Gastrocnemius medialis (tissue), 4 donors: ENCODE data around the gene DENND6B. TPM values are rescaled to one million over a fixed set of nuclear protein-coding genes. Genes with fewer than 3 reads are reported as not detected.

Experiments
- ATAC-seq, 2 donors: fragments of 150-250 bp; one replicate each; pipeline ENCODE4 v1.9.1; 2016
- DNase-seq, 2 donors: peaks; one replicate each; pipeline ENCODE4 v3.0.0-alpha.2; 2019
- H3K27ac ChIP-seq, 4 donors: fragments of 200-600 bp; sonication (generic); 1 replicate in 1 of 4; 2 replicates in 3 of 4; pipeline ENCODE4 v1.5.1; 2016 to 2018; ENCODE audit warnings: mild to moderate bottlenecking in 2 of 4, moderate library complexity in 1 of 4
- H3K27me3 ChIP-seq, 3 donors: fragments of 200-600 bp; sonication (generic) in 2 of 3; 1 replicate in 1 of 3; 2 replicates in 2 of 3; pipeline versions ENCODE4 v1.5.1 to v1.6.0; 2016 to 2019; ENCODE audit warnings: mild to moderate bottlenecking in 1 of 3, moderate library complexity in 1 of 3
- H3K36me3 ChIP-seq, 2 donors: fragments of 200-600 bp; sonication (generic) in 1 of 2; one replicate each; pipeline ENCODE4 v1.5.1; 2017 to 2018
- H3K4me1 ChIP-seq, 2 donors: fragments of 200-600 bp; sonication (generic) in 1 of 2; one replicate each; pipeline ENCODE4 v1.5.1; 2016 to 2017; ENCODE audit warnings: mild to moderate bottlenecking in 2 of 2
- H3K4me3 ChIP-seq, 4 donors: fragments of 200-600 bp; sonication (generic) in 3 of 4; 1 replicate in 1 of 4; 2 replicates in 3 of 4; pipeline ENCODE4 v1.5.1; 2016 to 2019; ENCODE audit warnings: mild to moderate bottlenecking in 2 of 4
- H3K9me3 ChIP-seq, 3 donors: fragments of 200-600 bp; sonication (generic) in 2 of 3; 1 replicate in 1 of 3; 2 replicates in 2 of 3; pipeline ENCODE4 v1.5.1; 2016 to 2019
- POLR2A ChIP-seq, 2 donors: fragments of 450-650 bp; IDR thresholded peaks; one replicate each; pipeline ENCODE4 v1.6.1; 2017; ENCODE audit warnings: antibody characterized with exemption in 2 of 2, mild to moderate bottlenecking in 2 of 2, moderate library complexity in 2 of 2
- in situ Hi-C, 4 donors: fragments of 200-750 bp; cut with MboI; loops; one replicate each; pipeline versions ENCODE4 v1.15.0 to v1.8.0; 2017; ENCODE audit warnings: low sequenced_read_pairs in 4 of 4
- intact Hi-C: fragments of 100-400 bp; cut with DNase I; formaldehyde crosslinking; loops from one replicate; pipeline ENCODE4 v1.15.1; 2023; ENCODE audit warnings: low total_unique reads
- total RNA-seq, 4 donors: library from RNA; depleted of rRNA; stranded (reverse); fragments of >200 nt; gene quantifications; one replicate each; pipeline versions ENCODE4 v1.1.0 to v1.2.3, GENCODE V29; 2016
- TF ChIP-seq, protein P1 (sequence below), 5 experiments: fragments of 450-650 bp in 3 of 5; fragments of 200-600 bp in 2 of 5; sonication (generic) in 2 of 5; IDR thresholded peaks in 4 of 5; conservative IDR thresholded peaks in 1 of 5; 1 replicate in 4 of 5; 2 replicates in 1 of 5; pipeline ENCODE4 v1.5.1; 2016 to 2019; ENCODE audit warnings: antibody characterized with exemption in 5 of 5, mild to moderate bottlenecking in 3 of 5, moderate library complexity in 3 of 5

The DENND6B gene
- total RNA-seq, 4 donors from 2014 or later, result 0.55 to 0.84 (median 0.68) TPM; not detected in 1

DNA sequence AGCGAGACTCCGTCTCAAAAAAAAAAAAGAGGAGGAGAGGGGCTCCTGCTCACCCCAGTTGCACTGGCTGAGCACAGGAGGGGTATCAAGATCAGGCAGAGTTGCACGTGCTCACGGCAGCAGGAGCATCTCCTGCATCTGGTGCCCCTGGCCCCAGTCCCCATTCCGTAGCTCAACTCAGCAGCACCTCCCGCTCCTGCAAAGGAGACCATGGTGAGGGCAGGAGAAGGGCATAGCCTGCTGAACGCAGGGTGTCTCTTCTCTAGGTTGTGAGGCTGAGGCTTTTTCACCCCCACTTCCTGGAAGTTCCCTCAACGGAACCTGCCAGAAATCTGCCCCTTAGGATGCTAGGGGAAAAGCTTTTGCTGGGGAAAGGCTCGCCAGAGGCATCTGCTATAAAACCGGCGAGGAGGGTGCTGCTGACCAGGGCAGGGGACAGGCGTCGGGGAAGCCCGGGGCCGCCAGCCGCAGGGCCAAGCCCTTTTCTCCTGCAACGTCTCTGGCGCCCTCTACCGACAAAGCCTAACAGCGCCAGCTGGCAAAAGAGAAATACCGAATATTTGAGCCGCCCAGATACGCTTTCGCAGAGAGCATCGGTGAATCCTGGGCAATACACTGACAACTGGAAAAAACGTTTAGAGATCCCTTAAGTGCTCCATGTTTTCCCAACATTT is 15.3 kb upstream of the DENND6B start:
- in situ Hi-C loops (no loop called here), intact Hi-C loops (loop anchor here (1.0 to 5.0 kb wide), 4 partner anchors 15 to 410 kb away; partner anchors contain the start of gene DENND6B)
- ATAC-seq (peak; percentile 85 to 90), DNase-seq (peak; percentile 74 to 86)
- H3K27ac ChIP-seq, result peak overlapping the region; percentile 71 to 92 (median 88)
- TF ChIP-seq, protein P1, sequence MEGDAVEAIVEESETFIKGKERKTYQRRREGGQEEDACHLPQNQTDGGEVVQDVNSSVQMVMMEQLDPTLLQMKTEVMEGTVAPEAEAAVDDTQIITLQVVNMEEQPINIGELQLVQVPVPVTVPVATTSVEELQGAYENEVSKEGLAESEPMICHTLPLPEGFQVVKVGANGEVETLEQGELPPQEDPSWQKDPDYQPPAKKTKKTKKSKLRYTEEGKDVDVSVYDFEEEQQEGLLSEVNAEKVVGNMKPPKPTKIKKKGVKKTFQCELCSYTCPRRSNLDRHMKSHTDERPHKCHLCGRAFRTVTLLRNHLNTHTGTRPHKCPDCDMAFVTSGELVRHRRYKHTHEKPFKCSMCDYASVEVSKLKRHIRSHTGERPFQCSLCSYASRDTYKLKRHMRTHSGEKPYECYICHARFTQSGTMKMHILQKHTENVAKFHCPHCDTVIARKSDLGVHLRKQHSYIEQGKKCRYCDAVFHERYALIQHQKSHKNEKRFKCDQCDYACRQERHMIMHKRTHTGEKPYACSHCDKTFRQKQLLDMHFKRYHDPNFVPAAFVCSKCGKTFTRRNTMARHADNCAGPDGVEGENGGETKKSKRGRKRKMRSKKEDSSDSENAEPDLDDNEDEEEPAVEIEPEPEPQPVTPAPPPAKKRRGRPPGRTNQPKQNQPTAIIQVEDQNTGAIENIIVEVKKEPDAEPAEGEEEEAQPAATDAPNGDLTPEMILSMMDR (IDR thresholded peaks at IDR 0.05 in 4 of 5, conservative IDR thresholded peaks at IDR 0.05 in 1 of 5), result peak; percentile 89 to 98 (median 97)
- no peak for TF ChIP-seq POLR2A (IDR thresholded peaks at IDR 0.05)
- no peaks in the 10 kb centered on the region for H3K36me3 ChIP-seq
- H3K4me1 ChIP-seq, result peaks cover 9 to 18% of the 10 kb centered on the region in 2 donors
- H3K27me3 ChIP-seq, result no peaks in the 10 kb centered on the region
- no peaks in the 10 kb centered on the region for H3K9me3 ChIP-seq
- peak overlapping the region; percentile 69 to 88 (median 75) for H3K4me3 ChIP-seq

DNA sequence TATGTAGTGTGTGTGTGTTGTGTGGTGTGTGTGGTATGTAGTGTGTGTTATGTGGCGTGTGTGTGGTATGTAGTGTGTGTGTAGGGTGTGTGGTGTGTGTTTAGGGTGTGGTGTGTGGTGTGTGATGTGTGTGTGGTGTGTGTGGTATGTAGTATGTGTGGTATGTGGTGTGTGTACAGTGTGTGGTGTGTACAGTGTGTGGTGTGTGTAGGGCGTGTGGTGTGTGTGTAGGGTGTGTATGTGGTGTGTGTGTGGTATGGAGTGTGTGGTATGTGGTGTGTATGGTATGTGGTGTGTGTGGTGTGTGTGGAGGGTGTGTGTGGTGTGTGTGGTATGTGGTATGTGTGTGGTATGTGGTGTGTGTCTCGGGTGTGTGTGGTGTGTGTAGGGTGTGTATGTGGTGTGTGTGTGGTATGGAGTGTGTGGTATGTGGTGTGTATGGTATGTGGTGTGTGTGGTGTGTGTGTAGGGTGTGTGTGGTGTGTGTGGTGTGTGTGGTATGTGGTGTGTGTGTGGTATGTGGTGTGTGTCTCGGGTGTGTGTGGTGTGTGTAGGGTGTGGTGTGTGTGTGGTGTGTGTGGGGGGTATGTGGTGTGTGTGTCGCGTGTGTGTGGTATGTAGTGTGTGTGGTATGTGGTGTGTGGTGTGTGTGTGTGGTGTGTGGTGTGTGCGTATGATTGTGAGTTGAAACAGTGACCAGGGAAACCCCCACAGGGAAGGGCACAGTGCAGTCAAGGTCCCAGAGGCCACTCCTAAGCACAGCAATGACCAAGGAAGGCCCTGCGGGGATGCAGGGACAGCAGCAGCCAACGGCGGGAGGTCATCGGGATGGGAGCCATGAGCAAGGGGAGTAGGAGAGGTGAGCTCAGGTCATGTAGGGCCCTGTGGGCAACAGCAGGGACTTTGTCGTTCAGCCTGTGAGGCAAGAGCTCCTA is 13.4 kb upstream of the DENND6B start:
- H3K4me3 ChIP-seq, result no peak overlapping the region
- peaks cover 9 to 10% of the 10 kb centered on the region in 2 donors for H3K4me1 ChIP-seq
- DNase-seq (no peak), ATAC-seq (no peak)
- intact Hi-C loops (loop anchor here (5.0 kb wide), 1 partner anchor 408 kb away; no protein-coding TSS in a partner anchor), in situ Hi-C loops (loop anchor here in 1 of 4 donors (10.0 kb wide), 1 partner anchor 85 kb away; the partner anchor contains the start of gene HDAC10)
- H3K9me3 ChIP-seq, result no peaks in the 10 kb centered on the region
- H3K27me3 ChIP-seq, result no peaks in the 10 kb centered on the region
- TF ChIP-seq, protein P1 (IDR thresholded peaks at IDR 0.05 in 4 of 5, conservative IDR thresholded peaks at IDR 0.05 in 1 of 5), result no peak
- no peak for TF ChIP-seq POLR2A (IDR thresholded peaks at IDR 0.05)
- no peaks in the 10 kb centered on the region for H3K36me3 ChIP-seq
- H3K27ac ChIP-seq, result no peak overlapping the region

DNA sequence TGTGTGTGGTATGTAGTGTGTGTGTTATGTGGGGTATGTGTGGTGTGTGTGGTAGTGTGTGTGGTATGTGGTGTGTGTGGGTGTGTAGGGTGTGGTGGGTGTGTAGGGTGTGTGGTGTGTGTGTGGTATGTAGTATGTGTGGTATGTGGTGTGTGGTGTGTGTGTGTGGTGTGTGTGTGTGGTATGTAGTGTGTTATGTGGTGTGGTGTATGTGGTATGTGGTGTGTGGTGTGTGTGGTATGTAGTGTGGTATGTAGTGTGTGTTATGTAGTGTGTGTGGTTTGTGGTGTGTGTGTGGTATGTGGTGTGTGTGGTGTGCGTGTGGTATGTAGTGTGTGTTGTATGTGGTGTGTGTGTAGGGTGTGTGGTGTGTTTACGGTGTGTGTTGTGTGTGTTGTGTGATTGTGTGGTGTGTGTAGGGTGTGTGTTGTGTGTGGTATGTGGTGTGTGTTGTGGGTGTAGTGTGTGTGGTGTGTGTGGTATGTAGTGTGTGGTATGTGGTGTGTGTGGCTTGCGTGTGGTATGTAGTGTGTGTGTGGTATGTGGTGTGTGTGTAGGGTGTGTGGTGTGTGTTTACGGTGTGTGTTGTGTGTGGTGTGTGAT is 12.1 kb upstream of the DENND6B start:
- intact Hi-C loops (no loop called here), in situ Hi-C loops (loop anchor here in 1 of 4 donors (10.0 kb wide), 1 partner anchor 84 kb away; the partner anchor contains the start of gene HDAC10)
- DNase-seq, result no peak

DNA sequence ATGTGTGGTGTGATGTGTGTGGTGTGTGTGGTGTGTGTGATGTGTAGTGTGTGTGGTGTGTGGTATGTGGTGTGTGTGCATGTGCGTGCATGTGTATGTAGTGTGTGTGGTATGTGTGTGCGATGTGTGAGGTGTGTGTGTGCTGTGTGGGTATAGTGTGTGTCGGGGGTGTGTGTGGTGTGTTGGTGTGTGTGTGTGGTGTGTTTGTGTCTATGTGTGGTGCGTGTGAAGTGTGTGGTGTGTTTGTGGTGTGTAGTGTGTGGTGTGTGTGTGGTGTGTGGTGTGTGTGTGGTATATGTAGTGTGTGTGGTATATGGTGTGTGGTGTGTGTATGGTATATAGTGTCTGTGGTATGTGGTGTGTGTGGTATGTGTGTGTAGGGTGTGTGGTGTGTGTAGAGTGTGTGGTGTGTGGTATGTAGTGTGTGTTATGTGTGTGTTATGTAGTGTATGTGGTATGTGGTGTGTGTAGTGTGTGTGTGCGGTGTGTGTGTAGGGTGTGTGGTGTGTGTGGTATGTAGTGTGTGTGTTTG is 11.3 kb upstream of the DENND6B start:
- Histone ChIP-seq H3K4me3 (no peak overlapping the region), H3K9me3 (no peaks in the 10 kb centered on the region), H3K4me1 (peaks cover 9 to 10% of the 10 kb centered on the region in 2 donors), H3K36me3 (no peaks in the 10 kb centered on the region), H3K27ac (no peak overlapping the region), H3K27me3 (no peaks in the 10 kb centered on the region)
- intact Hi-C loops (no loop called here), in situ Hi-C loops (loop anchor here in 1 of 4 donors (10.0 kb wide), 1 partner anchor 83 kb away; the partner anchor contains the start of gene HDAC10)
- TF ChIP-seq, protein P1 (IDR thresholded peaks at IDR 0.05 in 4 of 5, conservative IDR thresholded peaks at IDR 0.05 in 1 of 5), result no peak
- no peak for TF ChIP-seq POLR2A (IDR thresholded peaks at IDR 0.05)
- DNase-seq (no peak), ATAC-seq (no peak)

More for the DNA sequence above, 12.1 kb upstream of the DENND6B start:
- ATAC-seq, result no peak
- H3K4me3 ChIP-seq, result no peak overlapping the region
- no peak overlapping the region for H3K27ac ChIP-seq
- TF ChIP-seq, protein P1 (IDR thresholded peaks at IDR 0.05 in 4 of 5, conservative IDR thresholded peaks at IDR 0.05 in 1 of 5), result no peak
- no peak for TF ChIP-seq POLR2A (IDR thresholded peaks at IDR 0.05)
- H3K27me3 ChIP-seq, result no peaks in the 10 kb centered on the region
- no peaks in the 10 kb centered on the region for H3K36me3 ChIP-seq
- peaks cover 9 to 10% of the 10 kb centered on the region in 2 donors for H3K4me1 ChIP-seq
- no peaks in the 10 kb centered on the region for H3K9me3 ChIP-seq
